Lung (tissue), 12 donors: ENCODE data around the gene DTNA. TPM values are rescaled to one million over a fixed set of nuclear protein-coding genes. Genes with fewer than 3 reads are reported as not detected.
A peak's percentile ranks its signal among the peaks of the same experiment; 100 is the strongest.
"Not testable (repeated sequence)": the region's sequence is repeated elsewhere in the genome, so short reads cannot be mapped to it uniquely, and the experiment has no call there.

ENCODE experiments used
- ATAC-seq: fragments of 200-7000 bp; cut with Tn5 transposase; one replicate; pipeline ENCODE4 v1.9.1; 2020; ENCODE audit warnings: moderate number of reproducible peaks; ENCODE audit not compliant: insufficient read depth, low FRiP score
- DNase-seq, 3 donors: peaks; one replicate each; pipeline ENCODE4 v3.0.0-alpha.2; 2013 to 2017
- H3K27ac ChIP-seq, 2 donors: one replicate each; pipeline ENCODE4 v1.5.1; 2013; ENCODE audit warnings: mild to moderate bottlenecking in 2 of 2, moderate library complexity in 2 of 2, control low read depth in 1 of 2, inconsistent platforms in 1 of 2, low read depth in 1 of 2, low read length in 1 of 2
- H3K27me3 ChIP-seq, 3 donors: one replicate each; pipeline ENCODE4 v1.5.1; 2013; ENCODE audit warnings: low read length in 2 of 3; ENCODE audit not compliant: control insufficient read depth in 3 of 3, insufficient read depth in 3 of 3
- H3K36me3 ChIP-seq, 4 donors: one replicate each; pipeline ENCODE4 v1.5.1; 2013; ENCODE audit warnings: low read length in 4 of 4, mild to moderate bottlenecking in 1 of 4, moderate library complexity in 1 of 4; ENCODE audit not compliant: control insufficient read depth in 4 of 4, insufficient read depth in 4 of 4
- H3K4me1 ChIP-seq, 5 donors: one replicate each; pipeline ENCODE4 v1.5.1; 2013; ENCODE audit warnings: low read length in 5 of 5, mild to moderate bottlenecking in 2 of 5, moderate library complexity in 1 of 5; ENCODE audit not compliant: control insufficient read depth in 5 of 5, insufficient read depth in 5 of 5
- H3K4me3 ChIP-seq: one replicate; pipeline ENCODE4 v1.5.1; 2013; ENCODE audit warnings: mild to moderate bottlenecking, control low read depth, moderate library complexity
- H3K9ac ChIP-seq, 2 donors: one replicate each; pipeline ENCODE4 v1.5.1; 2013; ENCODE audit warnings: low read length in 2 of 2, control low read depth in 1 of 2; ENCODE audit not compliant: insufficient read depth in 1 of 2
- H3K9me3 ChIP-seq, 4 donors: one replicate each; pipeline ENCODE4 v1.5.1; 2013; ENCODE audit warnings: low read length in 3 of 4, mild to moderate bottlenecking in 1 of 4, moderate library complexity in 1 of 4; ENCODE audit not compliant: control insufficient read depth in 4 of 4, insufficient read depth in 3 of 4
- CTCF ChIP-seq: IDR thresholded peaks from 2 replicates; pipeline ENCODE4 v1.5.1; 2012; ENCODE audit warnings: mild to moderate bottlenecking; ENCODE audit errors: control extremely low read depth, extremely low read depth
- WGBS, 2 donors: extraction: QIAGEN DNeasy Blood & Tissue Kit; methylation state at CpG; one replicate each; pipeline ENCODE4 v1.1.7; 2013; 5-methylcytosine and 5-hydroxymethylcytosine counted together
- polyA plus RNA-seq, 2 donors: library from polyadenylated mRNA; stranded (reverse); fragments of 200-250 nt; gene quantifications; one replicate each; pipeline ENCODE4 v1.2.1, GENCODE V29; 2013
- total RNA-seq, 2 donors: library from RNA; depleted of rRNA in 1 of 2; stranded (reverse); fragments of >200 nt in 1 of 2; gene quantifications; one replicate each; pipeline ENCODE4 v1.2.1, GENCODE V29; 2014 to 2021
- donor health status: control.
- donor health status: control.
- donor health status: Bipolar disorder and iron deficiency.
- donor health status: healthy.
- donor health status: DM: yes; HTN: yes; CAD: no.

The DTNA gene
- total and polyA plus RNA-seq, 4 donors: 5.0 to 23.8 (median 12.9) TPM

DNA sequence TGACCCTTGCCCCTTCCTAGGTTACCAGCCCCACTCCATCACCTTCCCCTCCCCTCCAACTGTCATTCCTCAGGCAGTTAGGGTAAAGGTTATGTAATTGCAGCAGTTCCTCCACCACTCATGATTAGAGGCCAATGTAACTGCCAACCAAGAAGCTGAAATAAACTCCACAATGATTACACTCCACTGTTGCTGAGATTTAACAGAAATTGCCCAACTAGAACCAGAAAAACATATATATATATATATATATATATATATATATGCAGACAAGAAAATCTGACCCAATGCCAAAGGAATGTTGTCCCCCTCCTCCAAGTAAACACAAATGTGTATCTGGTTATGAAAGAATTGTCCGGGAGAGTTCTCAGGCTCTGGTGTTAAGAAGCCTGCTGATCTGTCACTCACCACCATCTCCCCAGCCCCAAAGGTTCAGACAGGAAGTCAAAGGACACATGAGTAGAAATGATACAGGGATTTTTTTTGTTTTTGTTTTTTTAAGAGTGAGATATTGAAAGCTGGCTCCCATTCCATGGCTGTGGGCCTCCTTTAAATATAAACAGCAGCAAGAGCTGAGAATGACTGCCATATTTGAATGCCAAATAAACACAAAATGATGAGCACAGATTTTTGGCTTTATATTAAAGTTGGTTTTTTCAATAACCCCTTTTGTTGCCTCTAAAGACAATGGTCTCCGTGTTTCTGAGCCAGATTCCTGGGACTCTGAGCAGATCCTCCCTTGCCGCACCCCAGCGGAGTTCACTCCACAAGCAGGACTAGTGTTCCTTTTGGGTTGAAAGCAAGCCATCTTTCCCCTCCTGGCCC is 204.0 kb downstream of the DTNA start:
- peaks cover 0 to 24% (median 0%) of the 10 kb centered on the region in 5 donors for H3K4me1 ChIP-seq
- peak; percentile 71 to 93 (median 91) for DNase-seq
- no peak for ATAC-seq
- H3K9me3 ChIP-seq: no peaks in the 10 kb centered on the region
- no peak overlapping the region for H3K4me3 ChIP-seq
- no peak for TF ChIP-seq CTCF
- no peak overlapping the region for H3K27ac ChIP-seq
- H3K36me3 ChIP-seq: no peaks in the 10 kb centered on the region
- 78 to 79% methylated on average over 4 of the region's 4 CpGs for WGBS, 2 donors
- H3K27me3 ChIP-seq: no peaks in the 10 kb centered on the region
- no peak overlapping the region for H3K9ac ChIP-seq

- Histone ChIP-seq H3K27ac (no peak overlapping the region), H3K4me3 (no peak overlapping the region), H3K9ac (no peak overlapping the region), H3K9me3 (no peaks in the 10 kb centered on the region), H3K27me3 (no peaks in the 10 kb centered on the region), H3K4me1 (peaks cover 0 to 28% (median 0%) of the 10 kb centered on the region in 5 donors), H3K36me3 (no peaks in the 10 kb centered on the region)
- TF ChIP-seq CTCF: no peak
- WGBS, 2 donors: 64 to 66% methylated on average over 3 of the region's 3 CpGs
- DNase-seq (peak in 1 of 3 donors; percentile 21), ATAC-seq (no peak)
Measured at GRCh38 chr18:34915046-34915445, 204.9 kb downstream of the DTNA start.

- H3K4me3 ChIP-seq, H3K9me3 ChIP-seq, DNase-seq, H3K36me3 ChIP-seq, ATAC-seq, H3K27ac ChIP-seq, H3K9ac ChIP-seq, H3K27me3 ChIP-seq: not testable (repeated sequence)
- WGBS, 2 donors: 96 to 97% methylated on average over 7 of the region's 7 CpGs
- H3K4me1 ChIP-seq: peaks cover 0 to 24% (median 0%) of the 10 kb centered on the region in 5 donors
Measured at GRCh38 chr18:34916539-34916938, 206.4 kb downstream of the DTNA start.

DNA sequence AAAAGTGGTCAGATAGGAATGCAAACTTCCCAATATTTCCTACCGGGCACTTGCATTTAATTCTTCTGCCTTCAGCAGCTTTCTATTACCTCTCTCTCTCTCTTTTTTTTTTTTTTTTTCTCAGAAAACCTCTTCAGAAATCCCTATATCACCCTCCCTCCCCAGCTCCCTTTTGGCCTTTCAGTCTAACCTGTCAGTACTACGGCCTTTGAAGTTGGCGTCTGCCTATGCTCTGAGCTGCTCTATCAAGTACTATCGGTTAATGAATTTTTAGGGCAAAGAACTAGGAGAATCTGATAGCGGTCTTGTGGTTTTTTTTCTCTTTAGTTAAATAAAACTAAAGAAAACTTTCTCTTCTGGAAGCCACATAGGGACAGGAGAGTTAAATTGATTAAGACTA is 208.8 kb downstream of the DTNA start:
- 62 to 85% methylated on average over 5 of the region's 5 CpGs for WGBS, 2 donors
- ATAC-seq (no peak), DNase-seq (no peak)

More for the DNA sequence above, 208.8 kb downstream of the DTNA start:
- H3K4me1 ChIP-seq: peaks cover 0 to 16% (median 0%) of the 10 kb centered on the region in 5 donors
- H3K27me3 ChIP-seq: no peaks in the 10 kb centered on the region
- H3K9ac ChIP-seq: no peak overlapping the region
- H3K36me3 ChIP-seq: no peaks in the 10 kb centered on the region
- H3K27ac ChIP-seq: no peak overlapping the region
- no peak for TF ChIP-seq CTCF
- H3K9me3 ChIP-seq: no peaks in the 10 kb centered on the region
- no peak overlapping the region for H3K4me3 ChIP-seq
